GM13977 (cell line): ENCODE results near the gene GATAD2A.

Experiments used
- DNase-seq: peaks from one replicate; pipeline ENCODE4 v3.0.0; 2012; ENCODE audit warnings: low spot score
- in situ Hi-C: fragments of 300-500 bp; cut with MboI; formaldehyde crosslinking; loops from one replicate; pipeline ENCODE4 v1.12.0; 2022; ENCODE audit warnings: low sequenced_read_pairs, low pct_unique_long_range_greater_than_20kb, mixed read lengths, inconsistent platforms; ENCODE audit not compliant: unreplicated experiment
- TF ChIP-seq, protein P1 (sequence below): IDR thresholded peaks from 2 replicates; pipeline ENCODE4 v1.5.1; 2012; ENCODE audit warnings: mild to moderate bottlenecking, control low read depth; ENCODE audit not compliant: insufficient read depth; ENCODE audit errors: extremely low read depth, missing control alignments

Gene GATAD2A

DNA sequence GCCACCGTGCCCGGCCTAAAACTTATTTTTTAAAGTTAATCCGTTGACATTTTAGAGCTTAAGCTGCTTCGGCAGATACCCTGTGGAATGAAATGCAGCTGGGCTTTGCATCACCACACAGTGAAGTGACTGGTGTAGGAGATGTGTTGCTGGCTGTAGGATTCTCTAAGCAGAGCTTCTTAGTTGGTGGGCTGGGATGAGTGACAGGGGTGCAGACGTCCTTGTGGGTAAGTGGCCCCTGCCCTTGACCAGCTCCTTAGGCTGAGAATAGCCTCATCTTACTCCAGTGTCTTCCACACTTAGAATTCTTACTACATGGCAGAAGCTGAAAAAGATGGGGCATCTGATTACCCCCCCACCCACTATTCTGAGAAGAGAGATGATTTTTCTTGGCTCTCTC is 11.6 kb downstream of the GATAD2A start:
- TF ChIP-seq, protein P1, sequence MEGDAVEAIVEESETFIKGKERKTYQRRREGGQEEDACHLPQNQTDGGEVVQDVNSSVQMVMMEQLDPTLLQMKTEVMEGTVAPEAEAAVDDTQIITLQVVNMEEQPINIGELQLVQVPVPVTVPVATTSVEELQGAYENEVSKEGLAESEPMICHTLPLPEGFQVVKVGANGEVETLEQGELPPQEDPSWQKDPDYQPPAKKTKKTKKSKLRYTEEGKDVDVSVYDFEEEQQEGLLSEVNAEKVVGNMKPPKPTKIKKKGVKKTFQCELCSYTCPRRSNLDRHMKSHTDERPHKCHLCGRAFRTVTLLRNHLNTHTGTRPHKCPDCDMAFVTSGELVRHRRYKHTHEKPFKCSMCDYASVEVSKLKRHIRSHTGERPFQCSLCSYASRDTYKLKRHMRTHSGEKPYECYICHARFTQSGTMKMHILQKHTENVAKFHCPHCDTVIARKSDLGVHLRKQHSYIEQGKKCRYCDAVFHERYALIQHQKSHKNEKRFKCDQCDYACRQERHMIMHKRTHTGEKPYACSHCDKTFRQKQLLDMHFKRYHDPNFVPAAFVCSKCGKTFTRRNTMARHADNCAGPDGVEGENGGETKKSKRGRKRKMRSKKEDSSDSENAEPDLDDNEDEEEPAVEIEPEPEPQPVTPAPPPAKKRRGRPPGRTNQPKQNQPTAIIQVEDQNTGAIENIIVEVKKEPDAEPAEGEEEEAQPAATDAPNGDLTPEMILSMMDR: no peak
- in situ Hi-C loops: no loop called here

DNA sequence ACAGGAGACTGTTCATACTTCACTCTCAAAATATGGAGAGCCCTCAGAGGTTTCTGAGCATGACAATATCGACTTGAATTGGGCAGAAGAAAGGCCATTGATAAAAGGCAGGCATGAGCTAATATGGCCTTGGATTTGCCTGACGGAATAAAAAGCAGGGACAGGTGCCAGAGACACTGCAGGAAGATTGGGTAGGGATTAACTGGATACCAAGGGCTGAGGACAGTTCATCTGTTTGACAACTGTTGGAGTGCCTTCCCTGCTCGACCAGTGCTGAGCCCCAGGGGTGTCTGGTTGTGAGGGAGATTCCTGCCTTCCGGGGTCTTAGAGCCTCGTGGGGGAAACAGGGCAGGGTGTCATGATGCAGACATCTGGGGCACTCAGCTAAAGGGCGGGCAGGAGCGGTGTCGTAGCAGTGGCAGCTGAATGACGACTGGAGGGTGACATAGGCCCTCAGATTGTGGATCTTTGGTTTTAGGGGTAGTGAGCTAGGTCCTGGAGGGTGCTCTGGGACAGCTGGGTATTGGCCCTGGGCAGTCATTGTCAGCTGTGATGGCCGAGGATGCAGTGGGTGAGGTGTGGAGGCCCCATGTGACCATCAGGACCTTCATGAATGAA is 12.3 kb downstream of the GATAD2A start:
- DNase-seq: no peak
- in situ Hi-C loops: no loop called here
- TF ChIP-seq, protein P1: no peak

More for the DNA sequence above, 11.6 kb downstream of the GATAD2A start:
- no peak for DNase-seq

DNA sequence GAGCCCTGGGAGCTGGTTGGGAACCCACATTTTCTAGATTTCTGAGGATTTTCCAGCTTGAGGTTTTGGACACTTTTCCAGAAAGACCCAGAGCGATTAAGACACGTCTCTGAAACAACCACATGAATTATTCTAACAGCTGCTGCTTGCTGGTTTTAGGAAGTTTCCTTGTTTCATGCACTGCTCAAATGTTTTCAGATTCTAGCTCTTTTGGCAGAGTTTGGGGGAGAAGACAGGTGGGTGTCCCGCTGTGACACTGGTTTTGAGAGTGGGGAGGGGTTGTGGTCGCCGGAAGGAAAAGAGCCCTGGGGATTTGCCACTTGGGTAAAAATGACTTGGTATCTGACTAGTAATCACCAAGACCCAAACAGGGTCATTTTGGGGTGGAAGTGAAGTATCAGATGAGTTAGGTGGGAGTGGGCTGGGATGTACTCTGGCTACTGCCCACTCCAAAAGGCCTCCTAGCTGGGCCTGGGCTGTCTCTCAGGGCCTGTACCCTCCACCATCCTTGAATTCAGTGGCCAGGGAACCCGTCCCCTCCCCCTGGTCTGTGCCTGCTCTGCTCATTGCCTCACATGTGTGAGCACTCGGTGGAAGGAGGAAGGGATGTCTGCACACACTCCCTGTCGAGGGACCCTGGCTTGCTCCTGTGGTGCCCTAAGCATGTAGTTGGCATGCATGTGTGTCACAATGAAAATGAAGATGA is 13.2 kb downstream of the GATAD2A start:
- TF ChIP-seq, protein P1: no peak
- in situ Hi-C loops: no loop called here
- DNase-seq: no peak

DNA sequence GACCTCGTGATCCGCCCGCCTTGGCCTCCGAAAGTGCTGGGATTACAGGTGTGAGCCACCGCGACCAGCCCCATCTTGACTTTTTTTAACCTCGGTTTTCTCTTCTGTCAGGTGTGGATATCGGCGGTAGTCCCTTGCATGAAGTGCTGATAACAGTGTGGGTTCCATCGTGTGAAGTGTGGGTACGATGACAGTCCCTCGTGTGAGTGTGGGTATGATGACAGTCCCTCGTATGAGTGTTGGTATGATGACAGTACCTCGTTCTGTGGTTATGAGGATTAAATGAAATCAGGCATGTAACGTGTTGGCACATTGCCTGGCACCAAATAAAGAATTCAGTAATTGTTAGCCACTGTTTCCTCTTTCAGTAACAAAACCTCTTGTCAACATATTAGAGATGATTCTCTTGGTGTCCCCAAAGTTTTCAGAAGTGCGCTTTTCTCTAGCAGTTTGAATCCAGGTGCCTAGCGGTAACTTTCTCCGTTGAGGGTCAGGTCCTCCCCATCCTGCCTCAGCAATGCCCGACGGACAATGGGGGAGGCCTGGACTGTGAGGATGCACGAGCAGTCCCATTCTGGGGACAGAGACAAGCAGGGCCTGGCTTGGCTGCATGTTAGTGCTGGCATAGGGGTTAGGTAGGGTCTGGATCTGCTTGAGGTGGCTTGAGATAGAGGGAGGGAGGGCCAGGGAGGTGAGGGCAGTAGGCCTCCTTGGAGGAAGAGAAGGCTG is 15.3 kb downstream of the GATAD2A start:
- in situ Hi-C loops: no loop called here
- no peak for DNase-seq
- TF ChIP-seq, protein P1: no peak

DNA sequence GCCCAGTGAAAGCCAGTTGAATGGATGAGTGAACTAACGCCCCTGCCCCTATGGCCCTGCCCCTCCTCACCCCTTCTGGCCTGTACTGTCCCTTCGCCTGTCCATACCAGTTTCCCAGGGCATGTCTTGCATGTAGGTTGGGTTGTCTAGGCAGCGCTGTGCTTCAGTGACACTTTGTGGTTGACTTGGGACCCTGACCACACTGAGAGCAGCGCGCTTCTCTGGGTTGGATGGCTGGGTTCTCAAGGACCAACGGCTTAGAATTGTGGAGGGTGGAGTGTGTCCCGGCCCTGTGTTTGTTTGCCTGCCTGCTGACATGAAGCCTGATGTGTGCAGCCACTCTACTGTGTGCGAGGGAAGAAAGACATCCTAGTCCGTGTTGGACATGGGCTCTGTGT is 15.8 kb downstream of the GATAD2A start:
- no peak for DNase-seq
- in situ Hi-C loops: no loop called here
- TF ChIP-seq, protein P1: no peak

DNA sequence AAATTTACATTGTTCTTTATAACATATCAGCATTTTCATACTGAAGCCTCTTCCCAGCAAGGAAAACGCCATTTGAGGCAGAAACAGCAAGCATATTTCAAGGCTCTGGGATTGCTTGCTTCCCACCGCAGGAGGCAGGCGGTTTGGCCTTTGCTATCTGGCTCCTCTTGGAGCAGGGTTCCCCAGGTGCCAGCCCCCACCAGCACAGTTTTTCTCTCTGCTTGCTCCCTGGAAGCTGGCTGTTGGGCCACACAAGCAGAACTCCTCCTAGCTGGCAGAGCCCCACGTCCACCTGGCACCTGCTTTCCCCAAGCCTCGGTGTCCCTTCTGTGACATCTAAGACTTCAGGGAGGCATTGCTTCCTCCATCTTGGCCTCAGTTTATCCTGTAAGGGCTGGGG is 16.7 kb downstream of the GATAD2A start:
- in situ Hi-C loops: no loop called here
- TF ChIP-seq, protein P1: no peak
- DNase-seq: no peak
